AG10803 (cell line): Measurements from ENCODE around the gene ARHGAP10.

Experiments
- DNase-seq: peaks from one replicate; pipeline ENCODE4 v3.0.0; 2010; ENCODE audit warnings: low read depth
- H3K4me3 ChIP-seq: 2 replicates; pipeline ENCODE4 v1.5.1; 2011; ENCODE audit warnings: mild to moderate bottlenecking, low read length, control low read depth
- TF ChIP-seq, protein P1 (sequence below): conservative IDR thresholded peaks from 2 replicates; pipeline ENCODE4 v1.5.1; 2011; ENCODE audit warnings: mild to moderate bottlenecking, low read length, control low read depth, inconsistent platforms

The ARHGAP10 gene

DNA sequence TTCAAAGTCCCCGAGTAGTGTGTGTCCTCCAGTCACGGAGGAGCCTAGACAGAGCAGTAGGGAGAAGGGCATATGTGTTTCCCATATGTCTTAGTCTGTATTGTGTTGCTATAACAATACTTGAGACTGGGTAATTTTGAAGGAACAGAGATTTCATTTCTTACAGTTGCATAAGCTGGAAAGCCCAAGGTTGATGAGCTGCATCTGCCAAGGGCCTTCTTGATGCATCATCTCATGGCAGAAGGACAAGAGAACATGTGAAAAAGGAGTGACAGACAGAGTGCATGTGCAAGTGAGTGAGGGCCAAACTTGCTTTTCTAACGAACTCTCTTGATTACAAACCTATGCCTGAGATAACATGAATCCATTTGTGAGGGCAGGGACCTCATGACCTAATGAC is 243.4 kb downstream of the ARHGAP10 start:
- peak; percentile 94 for DNase-seq
- TF ChIP-seq, protein P1, sequence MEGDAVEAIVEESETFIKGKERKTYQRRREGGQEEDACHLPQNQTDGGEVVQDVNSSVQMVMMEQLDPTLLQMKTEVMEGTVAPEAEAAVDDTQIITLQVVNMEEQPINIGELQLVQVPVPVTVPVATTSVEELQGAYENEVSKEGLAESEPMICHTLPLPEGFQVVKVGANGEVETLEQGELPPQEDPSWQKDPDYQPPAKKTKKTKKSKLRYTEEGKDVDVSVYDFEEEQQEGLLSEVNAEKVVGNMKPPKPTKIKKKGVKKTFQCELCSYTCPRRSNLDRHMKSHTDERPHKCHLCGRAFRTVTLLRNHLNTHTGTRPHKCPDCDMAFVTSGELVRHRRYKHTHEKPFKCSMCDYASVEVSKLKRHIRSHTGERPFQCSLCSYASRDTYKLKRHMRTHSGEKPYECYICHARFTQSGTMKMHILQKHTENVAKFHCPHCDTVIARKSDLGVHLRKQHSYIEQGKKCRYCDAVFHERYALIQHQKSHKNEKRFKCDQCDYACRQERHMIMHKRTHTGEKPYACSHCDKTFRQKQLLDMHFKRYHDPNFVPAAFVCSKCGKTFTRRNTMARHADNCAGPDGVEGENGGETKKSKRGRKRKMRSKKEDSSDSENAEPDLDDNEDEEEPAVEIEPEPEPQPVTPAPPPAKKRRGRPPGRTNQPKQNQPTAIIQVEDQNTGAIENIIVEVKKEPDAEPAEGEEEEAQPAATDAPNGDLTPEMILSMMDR: no peak

GRCh38 chr4:147975933-147976928 is 244.3 kb downstream of the ARHGAP10 start:
- no peak overlapping the region for H3K4me3 ChIP-seq
- TF ChIP-seq, protein P1: 0 out of 2 replicates have a peak, but pooled peaks have one; percentile 9
- DNase-seq: peak; percentile 81

More for the DNA sequence above, 243.4 kb downstream of the ARHGAP10 start:
- H3K4me3 ChIP-seq: no peak overlapping the region

GRCh38 chr4:147980586-147980985 is 248.7 kb downstream of the ARHGAP10 start:
- TF ChIP-seq, protein P1: no peak
- no peak overlapping the region for H3K4me3 ChIP-seq
- no peak for DNase-seq

DNA sequence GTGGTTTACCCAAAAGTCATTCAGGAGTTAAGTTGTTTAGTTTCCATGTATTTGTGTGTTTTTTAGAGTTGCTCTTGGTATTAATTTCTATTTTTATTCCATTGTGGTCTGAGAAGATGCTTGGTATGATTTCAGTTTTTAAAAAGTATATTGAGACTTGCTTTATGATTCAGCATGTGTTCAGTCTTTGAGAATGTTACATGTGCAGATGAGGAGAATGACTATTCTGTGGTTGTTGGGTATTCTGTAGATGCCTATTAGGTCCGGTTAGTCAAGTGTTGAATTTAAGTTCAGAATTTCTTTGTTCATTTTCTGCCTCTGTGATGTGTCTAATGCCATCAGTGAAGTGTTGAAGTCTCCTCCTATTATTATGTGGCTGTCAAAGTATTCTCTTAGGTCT is 249.4 kb downstream of the ARHGAP10 start:
- TF ChIP-seq, protein P1: no peak
- H3K4me3 ChIP-seq: no peak overlapping the region
- peak; percentile 75 for DNase-seq

DNA sequence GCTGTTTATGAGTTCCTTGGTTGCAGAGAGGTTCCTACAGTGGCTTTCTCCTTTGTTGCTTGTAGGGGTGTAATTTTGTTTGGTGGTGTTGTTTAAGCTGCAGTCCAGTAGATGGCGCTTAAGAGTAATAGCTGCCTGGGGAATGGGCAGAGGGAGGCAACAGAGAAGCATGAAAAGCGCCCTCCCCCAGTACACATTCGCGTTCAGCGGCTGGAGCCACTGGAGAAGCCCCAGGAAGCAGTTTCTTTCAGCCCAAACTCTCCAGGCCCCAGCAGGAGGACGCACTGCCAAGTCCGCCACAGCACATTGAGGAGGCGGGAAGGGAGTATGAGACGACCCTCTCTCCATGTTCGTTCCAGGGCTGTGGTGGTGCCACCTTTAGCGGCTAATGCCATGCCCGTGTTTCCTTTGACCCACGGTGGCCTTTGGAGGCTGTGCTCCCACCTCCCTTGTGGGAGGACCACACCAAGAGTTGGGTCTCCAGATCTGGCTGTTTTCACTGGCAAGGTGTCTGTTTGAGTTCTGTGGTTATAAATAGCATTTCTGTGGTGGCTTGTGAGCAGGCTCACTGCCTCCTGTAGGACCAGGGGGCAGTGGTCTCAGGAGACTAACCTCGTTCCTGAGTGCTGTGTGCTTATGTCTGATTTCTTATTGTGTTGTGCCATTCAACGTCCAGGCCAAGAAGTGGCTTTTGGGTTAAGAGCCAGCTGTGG is 252.3 kb downstream of the ARHGAP10 start:
- peak; percentile 51 for DNase-seq
- TF ChIP-seq, protein P1: peak; percentile 81
- H3K4me3 ChIP-seq: no peak overlapping the region

DNA sequence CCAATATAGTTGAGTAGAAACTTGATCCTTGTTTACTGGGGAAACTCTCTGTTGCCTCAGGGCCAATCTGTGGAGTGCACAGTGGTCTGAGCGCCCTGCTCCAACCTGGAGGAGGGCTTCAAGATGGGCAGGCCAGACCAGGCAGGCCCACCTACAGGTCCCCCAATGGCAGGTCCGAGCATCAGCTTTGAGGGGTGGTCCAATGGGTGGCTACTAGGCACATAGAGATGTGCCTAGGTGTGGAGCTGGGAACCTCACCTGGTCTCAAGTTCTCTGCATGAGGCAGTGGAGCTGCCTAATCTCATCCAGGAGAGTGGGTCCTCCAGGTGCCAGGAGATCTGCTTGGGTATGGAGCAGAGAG is 252.9 kb downstream of the ARHGAP10 start:
- no peak overlapping the region for H3K4me3 ChIP-seq
- TF ChIP-seq, protein P1: no peak

GRCh38 chr4:147985376-147985775 is 253.5 kb downstream of the ARHGAP10 start:
- TF ChIP-seq, protein P1: no peak
- no peak overlapping the region for H3K4me3 ChIP-seq
- DNase-seq: no peak

More for the DNA sequence above, 252.9 kb downstream of the ARHGAP10 start:
- no peak for DNase-seq
